T-helper 17 cell (primary cell): ENCODE measurements around the gene UGGT1. TPM values are rescaled to one million over a fixed set of nuclear protein-coding genes. Genes with fewer than 3 reads are reported as not detected.

Experiments
- ATAC-seq: fragments of 150-1000 bp; cut with Tn5 transposase; 2 replicates; pipeline ENCODE4 v1.10.0; 2021; ENCODE audit warnings: mild to moderate bottlenecking, moderate library complexity
- DNase-seq, 3 donors: peaks; one replicate each; pipeline versions ENCODE4 v3.0.0 to v3.0.0-alpha.2; 2020 to 2021
- H3K9me3 ChIP-seq: one replicate; pipeline ENCODE4 v1.7.0; 2013; ENCODE audit warnings: low read length, mild to moderate bottlenecking; ENCODE audit not compliant: control insufficient read depth, poor library complexity, severe bottlenecking
- H3K27ac Mint-ChIP-seq: one replicate; pipeline ENCODE4 v1.8.0; 2022; ENCODE audit warnings: mild to moderate bottlenecking, moderate library complexity, mixed read lengths
- H3K27me3 Mint-ChIP-seq: one replicate; pipeline ENCODE4 v1.8.0; 2022; ENCODE audit warnings: mixed read lengths
- H3K36me3 Mint-ChIP-seq: one replicate; pipeline ENCODE4 v1.8.0; 2022; ENCODE audit warnings: low read depth, mixed read lengths
- H3K4me1 Mint-ChIP-seq: one replicate; pipeline ENCODE4 v1.8.0; 2022; ENCODE audit warnings: mild to moderate bottlenecking, mixed read lengths
- H3K4me3 Mint-ChIP-seq: one replicate; pipeline ENCODE4 v1.8.0; 2022; ENCODE audit warnings: mild to moderate bottlenecking, moderate library complexity, mixed read lengths
- total RNA-seq, 4 donors: library from RNA in 2 of 4; stranded (reverse) in 2 of 4; gene quantifications; one replicate each; pipeline ENCODE4 v1.2.3 and lab custom pipeline; 2022 to 2026

Gene UGGT1
- total RNA-seq, 2 donors from 2014 or later = 37.1 to 51.2 TPM

- no peak overlapping the region for H3K27ac Mint-ChIP-seq
- DNase-seq (no peak), ATAC-seq (no peak)
- H3K27me3 Mint-ChIP-seq = no peaks in the 10 kb centered on the region
- H3K9me3 ChIP-seq = no peaks in the 10 kb centered on the region
- peaks cover 10% of the 10 kb centered on the region for H3K36me3 Mint-ChIP-seq
- H3K4me3 Mint-ChIP-seq = no peak overlapping the region
- peaks cover 5% of the 10 kb centered on the region for H3K4me1 Mint-ChIP-seq
Observed at GRCh38 chr2:128145651-128146050, 54.7 kb downstream of the UGGT1 start.

GRCh38 chr2:128153786-128154185, 62.8 kb downstream of the UGGT1 start:
- H3K27ac Mint-ChIP-seq = peak overlapping the region; percentile 37
- H3K9me3 ChIP-seq = no peaks in the 10 kb centered on the region
- no peaks in the 10 kb centered on the region for H3K27me3 Mint-ChIP-seq
- H3K4me1 Mint-ChIP-seq = peaks cover 17% of the 10 kb centered on the region
- ATAC-seq (no peak), DNase-seq (no peak)
- H3K36me3 Mint-ChIP-seq = peaks cover 21% of the 10 kb centered on the region
- no peak overlapping the region for H3K4me3 Mint-ChIP-seq

GRCh38 chr2:128154225-128154624, 63.2 kb downstream of the UGGT1 start:
- ATAC-seq (no peak), DNase-seq (no peak)
- no peaks in the 10 kb centered on the region for H3K27me3 Mint-ChIP-seq
- peaks cover 17% of the 10 kb centered on the region for H3K4me1 Mint-ChIP-seq
- no peaks in the 10 kb centered on the region for H3K9me3 ChIP-seq
- peaks cover 21% of the 10 kb centered on the region for H3K36me3 Mint-ChIP-seq
- no peak overlapping the region for H3K4me3 Mint-ChIP-seq
- H3K27ac Mint-ChIP-seq = no peak overlapping the region

- Mint-ChIP-seq H3K27ac (no peak overlapping the region), H3K4me3 (no peak overlapping the region), H3K4me1 (peaks cover 18% of the 10 kb centered on the region), H3K36me3 (peaks cover 23% of the 10 kb centered on the region), H3K27me3 (no peaks in the 10 kb centered on the region)
- no peak for ATAC-seq
- no peaks in the 10 kb centered on the region for H3K9me3 ChIP-seq
- no peak for DNase-seq
Observed at GRCh38 chr2:128155970-128156369, 65.0 kb downstream of the UGGT1 start.

- ATAC-seq = no peak
- Mint-ChIP-seq H3K4me3 (no peak overlapping the region), H3K27ac (no peak overlapping the region), H3K4me1 (peaks cover 17% of the 10 kb centered on the region), H3K36me3 (peaks cover 23% of the 10 kb centered on the region), H3K27me3 (no peaks in the 10 kb centered on the region)
- no peaks in the 10 kb centered on the region for H3K9me3 ChIP-seq
- DNase-seq = no peak
Observed at GRCh38 chr2:128156812-128157211, 65.8 kb downstream of the UGGT1 start.

GRCh38 chr2:128157644-128158043, 66.6 kb downstream of the UGGT1 start:
- ATAC-seq = no peak
- Mint-ChIP-seq H3K4me1 (peaks cover 17% of the 10 kb centered on the region), H3K36me3 (peaks cover 23% of the 10 kb centered on the region), H3K27ac (no peak overlapping the region), H3K4me3 (no peak overlapping the region), H3K27me3 (no peaks in the 10 kb centered on the region)
- no peaks in the 10 kb centered on the region for H3K9me3 ChIP-seq
- no peak for DNase-seq

- peak overlapping the region; percentile 51 for H3K27ac Mint-ChIP-seq
- no peak for DNase-seq
- H3K36me3 Mint-ChIP-seq = peaks cover 23% of the 10 kb centered on the region
- H3K27me3 Mint-ChIP-seq = no peaks in the 10 kb centered on the region
- no peaks in the 10 kb centered on the region for H3K9me3 ChIP-seq
- ATAC-seq = no peak
- no peak overlapping the region for H3K4me3 Mint-ChIP-seq
- peaks cover 17% of the 10 kb centered on the region for H3K4me1 Mint-ChIP-seq
Observed at GRCh38 chr2:128158176-128158575, 67.2 kb downstream of the UGGT1 start.

GRCh38 chr2:128159437-128159836, 68.4 kb downstream of the UGGT1 start:
- Mint-ChIP-seq H3K27me3 (no peaks in the 10 kb centered on the region), H3K36me3 (peaks cover 18% of the 10 kb centered on the region), H3K4me1 (peaks cover 14% of the 10 kb centered on the region), H3K4me3 (no peak overlapping the region), H3K27ac (no peak overlapping the region)
- DNase-seq (no peak), ATAC-seq (no peak)
- H3K9me3 ChIP-seq = no peaks in the 10 kb centered on the region

- peaks cover 11% of the 10 kb centered on the region for H3K4me1 Mint-ChIP-seq
- no peak for DNase-seq
- peaks cover 15% of the 10 kb centered on the region for H3K36me3 Mint-ChIP-seq
- no peak overlapping the region for H3K4me3 Mint-ChIP-seq
- no peak for ATAC-seq
- no peaks in the 10 kb centered on the region for H3K27me3 Mint-ChIP-seq
- no peaks in the 10 kb centered on the region for H3K9me3 ChIP-seq
- H3K27ac Mint-ChIP-seq = peak overlapping the region; percentile 59
Observed at GRCh38 chr2:128160616-128161275, 69.7 kb downstream of the UGGT1 start.

GRCh38 chr2:128162266-128162665, 71.3 kb downstream of the UGGT1 start:
- Mint-ChIP-seq H3K4me1 (peaks cover 8% of the 10 kb centered on the region), H3K27me3 (no peaks in the 10 kb centered on the region), H3K27ac (peak overlapping the region; percentile 14), H3K36me3 (peaks cover 11% of the 10 kb centered on the region), H3K4me3 (no peak overlapping the region)
- no peaks in the 10 kb centered on the region for H3K9me3 ChIP-seq
- ATAC-seq (no peak), DNase-seq (no peak)

- Mint-ChIP-seq H3K4me1 (peaks cover 7% of the 10 kb centered on the region), H3K36me3 (peaks cover 4% of the 10 kb centered on the region), H3K4me3 (no peak overlapping the region), H3K27me3 (no peaks in the 10 kb centered on the region), H3K27ac (no peak overlapping the region)
- ATAC-seq (no peak), DNase-seq (no peak)
- no peaks in the 10 kb centered on the region for H3K9me3 ChIP-seq
Observed at GRCh38 chr2:128164311-128164710, 73.3 kb downstream of the UGGT1 start.

GRCh38 chr2:128166746-128167353, 75.8 kb downstream of the UGGT1 start:
- no peak overlapping the region for H3K4me3 Mint-ChIP-seq
- DNase-seq (no peak), ATAC-seq (no peak)
- peaks cover 2% of the 10 kb centered on the region for H3K36me3 Mint-ChIP-seq
- peaks cover 4% of the 10 kb centered on the region for H3K4me1 Mint-ChIP-seq
- H3K27me3 Mint-ChIP-seq = no peaks in the 10 kb centered on the region
- H3K27ac Mint-ChIP-seq = no peak overlapping the region
- no peaks in the 10 kb centered on the region for H3K9me3 ChIP-seq

GRCh38 chr2:128169094-128169493, 78.1 kb downstream of the UGGT1 start:
- Mint-ChIP-seq H3K27me3 (no peaks in the 10 kb centered on the region), H3K36me3 (peaks cover 8% of the 10 kb centered on the region), H3K27ac (no peak overlapping the region), H3K4me3 (no peak overlapping the region), H3K4me1 (peaks cover 4% of the 10 kb centered on the region)
- DNase-seq = no peak
- H3K9me3 ChIP-seq = no peaks in the 10 kb centered on the region
- no peak for ATAC-seq

- Mint-ChIP-seq H3K4me3 (no peak overlapping the region), H3K27ac (no peak overlapping the region), H3K4me1 (peaks cover 4% of the 10 kb centered on the region), H3K36me3 (peaks cover 8% of the 10 kb centered on the region), H3K27me3 (no peaks in the 10 kb centered on the region)
- no peaks in the 10 kb centered on the region for H3K9me3 ChIP-seq
- DNase-seq (no peak), ATAC-seq (no peak)
Observed at GRCh38 chr2:128169497-128169896, 78.5 kb downstream of the UGGT1 start.
